ENCODE measurements around the gene MPZL2. TPM values are rescaled to one million over a fixed set of nuclear protein-coding genes. Genes with fewer than 3 reads are reported as not detected.

Gene MPZL2
- total RNA-seq, 4 donors from 2014 or later = 14.3 to 28.0 (median 17.7) TPM

- no peak for TF ChIP-seq CTCF (IDR thresholded peaks at IDR 0.05; ENCODE audit: low read depth)
Observed at GRCh38 chr11:118206391-118207031, 57.6 kb downstream of the MPZL2 start.

GRCh38 chr11:118205606-118206378 is 58.3 kb downstream of the MPZL2 start:
- TF ChIP-seq CTCF (IDR thresholded peaks at IDR 0.05; ENCODE audit: low read depth) = no peak

Small RNA genes lying within 50 kb of the gene (small RNA-seq; reads per million reads assigned to genes)
- not detected for gene HSPE1P18

Other genes with a start within 250 kb of the MPZL2 start
- gene TMPRSS4, start 187.2 kb downstream of the MPZL2 start, total RNA-seq = 1 to 10 TPM in 1 of 4 donors, not detected in 3; 1.1 TPM
- not detected for gene SMIM35, start 177.3 kb downstream of the MPZL2 start, total RNA-seq
- gene SCN4B, start 111.5 kb downstream of the MPZL2 start, total RNA-seq = 1 to 10 TPM; 1.0 to 5.7 (median 3.2) TPM
- gene SCN2B, start 87.7 kb downstream of the MPZL2 start, total RNA-seq = under 1 TPM in 2 of 4 donors, not detected in 2; under 0.01 to 0.19 TPM
- gene JAML, start 39.3 kb downstream of the MPZL2 start, total RNA-seq = 10 to 100 TPM in 2 of 4 donors, 1 to 10 TPM in 2; 2.8 to 51.7 (median 14.0) TPM
- gene MPZL3, start 11.9 kb downstream of the MPZL2 start, total RNA-seq = 1 to 10 TPM; 1.1 to 3.7 (median 2.0) TPM
- gene CD3E, start 40.4 kb upstream of the MPZL2 start, total RNA-seq = 1 to 10 TPM in 3 of 4 donors, under 1 TPM in 1; 0.38 to 3.4 (median 1.8) TPM
- gene CD3D, start 78.4 kb upstream of the MPZL2 start, total RNA-seq = 1 to 10 TPM in 3 of 4 donors, not detected in 1; 2.0 to 4.9 (median 2.4) TPM
- gene CD3G, start 80.0 kb upstream of the MPZL2 start, total RNA-seq = 1 to 10 TPM in 2 of 4 donors, under 1 TPM in 2; 0.38 to 2.1 (median 1.4) TPM
- 10 to 100 TPM; 44.8 to 57.7 (median 45.8) TPM for gene UBE4A, start 95.3 kb upstream of the MPZL2 start, total RNA-seq
- 10 to 100 TPM; 36.1 to 84.5 (median 42.8) TPM for gene ATP5MG, start 137.3 kb upstream of the MPZL2 start, total RNA-seq
- 10 to 100 TPM; 62.2 to 81.0 (median 69.8) TPM for gene KMT2A, start 172.2 kb upstream of the MPZL2 start, total RNA-seq